GM18526 (cell line): ENCODE measurements around the gene RIPOR2.

Source experiments
- POLR2A ChIP-seq: IDR thresholded peaks from 3 replicates; pipeline ENCODE4 v1.6.1; 2011; ENCODE audit not compliant: insufficient read length; ENCODE audit errors: extremely low read depth

The RIPOR2 gene

DNA sequence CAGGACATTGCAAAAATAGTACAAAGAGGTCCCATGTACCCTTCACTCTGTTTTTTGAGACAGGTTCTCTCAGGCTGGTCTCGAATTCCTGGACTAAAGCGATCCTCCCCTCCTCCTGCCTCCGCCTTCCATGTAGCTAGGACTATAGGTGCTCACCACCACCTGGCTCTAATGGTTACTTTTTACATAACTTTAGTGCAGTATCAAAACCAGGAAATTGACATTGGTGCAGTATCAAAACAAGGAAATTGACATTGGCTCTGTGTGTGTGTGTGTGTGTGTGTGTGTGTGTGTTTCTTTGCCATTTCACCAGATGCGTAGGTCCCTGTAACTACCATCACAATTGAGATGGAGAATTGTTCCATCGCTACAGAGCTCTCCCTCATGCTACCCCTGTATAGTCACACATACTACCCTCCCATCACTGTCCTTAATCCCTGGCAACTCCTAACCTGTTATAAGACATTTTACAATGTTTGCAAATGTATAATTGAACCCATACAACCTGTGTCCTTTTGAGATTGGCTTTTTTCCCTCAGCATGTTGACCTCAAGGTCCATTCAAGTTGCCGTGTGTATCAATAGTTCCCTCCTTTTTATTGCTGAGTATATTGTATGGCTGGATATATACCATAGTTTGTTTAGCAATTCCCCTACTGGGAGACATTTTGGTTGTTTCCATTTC is 28.3 kb upstream of the RIPOR2 start:
- no peak for TF ChIP-seq POLR2A

DNA sequence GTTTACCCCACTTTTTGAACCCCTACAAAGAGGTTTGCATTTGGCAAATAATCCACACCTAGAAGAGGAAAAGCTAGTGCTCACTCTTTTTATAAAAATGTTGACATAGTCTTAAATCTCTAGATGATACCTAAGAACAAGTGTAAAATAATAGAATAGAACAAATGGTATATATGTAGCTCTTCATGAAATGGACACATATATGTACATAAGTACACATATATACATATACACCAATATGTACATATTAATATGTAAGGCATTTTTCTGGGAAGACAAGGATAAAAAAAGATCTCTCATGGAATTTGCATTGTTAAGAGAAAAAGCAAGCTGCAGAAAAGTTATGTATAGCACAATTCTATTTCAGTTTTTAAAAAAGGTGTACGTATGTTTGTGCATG is 27.6 kb upstream of the RIPOR2 start:
- TF ChIP-seq POLR2A: no peak

DNA sequence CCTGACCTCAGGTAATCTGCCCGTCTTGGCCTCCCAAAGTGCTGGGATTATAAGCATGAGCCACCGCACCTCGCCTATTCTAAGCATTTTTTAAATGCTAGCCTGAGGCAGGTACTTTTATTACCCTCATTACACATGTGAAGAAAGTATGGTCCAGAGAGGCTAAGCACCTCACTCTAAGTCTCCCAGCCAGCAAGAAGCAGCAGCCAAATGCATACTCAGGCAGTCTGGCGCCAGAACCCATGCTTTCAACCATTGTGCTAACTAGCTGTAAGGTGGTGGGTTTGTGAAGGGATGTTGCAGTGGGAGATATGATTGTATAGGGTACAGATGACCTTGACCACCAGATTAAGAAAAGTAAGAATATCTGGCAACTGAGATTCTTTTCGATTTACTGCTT is 26.1 kb upstream of the RIPOR2 start:
- no peak for TF ChIP-seq POLR2A

DNA sequence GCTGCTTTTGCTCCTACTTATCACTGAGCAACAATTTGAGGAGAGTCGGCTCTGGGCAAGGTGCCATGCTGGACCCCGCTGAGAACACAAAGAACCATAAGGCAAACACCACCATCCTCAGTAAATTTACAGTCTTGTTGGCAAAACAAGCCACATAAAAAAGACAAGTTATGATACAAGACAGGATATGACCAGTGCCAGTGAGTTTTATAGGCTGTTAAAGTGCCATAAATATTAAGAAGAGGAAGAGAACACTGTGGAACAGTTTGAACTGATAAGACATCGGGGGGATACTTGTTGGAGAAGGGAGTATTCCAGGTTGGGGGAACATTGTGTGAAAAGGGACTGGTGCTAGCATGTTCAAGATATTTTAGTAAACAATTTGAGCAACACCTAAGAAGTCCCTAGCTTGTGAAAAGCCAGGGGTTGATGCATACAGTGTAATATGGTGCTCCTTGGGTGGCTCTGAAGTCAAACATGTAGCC is 25.3 kb upstream of the RIPOR2 start:
- no peak for TF ChIP-seq POLR2A

DNA sequence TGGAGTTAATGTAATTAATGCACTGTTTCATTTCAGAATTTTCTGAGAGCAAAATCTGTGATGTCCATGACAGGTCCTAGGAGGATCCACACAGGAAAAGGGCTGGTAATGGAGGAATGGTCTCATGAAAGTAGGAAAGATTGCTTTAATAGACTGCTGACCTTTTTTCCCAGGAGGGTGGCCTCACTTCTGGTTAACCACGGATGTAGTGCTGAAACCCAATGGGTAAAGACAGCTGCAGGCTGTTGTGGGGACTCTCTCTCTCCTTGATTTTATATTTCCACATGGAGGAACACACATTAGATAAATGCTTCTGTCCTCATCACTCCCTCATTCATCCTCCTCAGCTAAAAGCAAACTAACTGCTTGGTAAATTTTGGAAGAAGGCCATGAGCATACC is 23.6 kb upstream of the RIPOR2 start:
- TF ChIP-seq POLR2A: no peak

DNA sequence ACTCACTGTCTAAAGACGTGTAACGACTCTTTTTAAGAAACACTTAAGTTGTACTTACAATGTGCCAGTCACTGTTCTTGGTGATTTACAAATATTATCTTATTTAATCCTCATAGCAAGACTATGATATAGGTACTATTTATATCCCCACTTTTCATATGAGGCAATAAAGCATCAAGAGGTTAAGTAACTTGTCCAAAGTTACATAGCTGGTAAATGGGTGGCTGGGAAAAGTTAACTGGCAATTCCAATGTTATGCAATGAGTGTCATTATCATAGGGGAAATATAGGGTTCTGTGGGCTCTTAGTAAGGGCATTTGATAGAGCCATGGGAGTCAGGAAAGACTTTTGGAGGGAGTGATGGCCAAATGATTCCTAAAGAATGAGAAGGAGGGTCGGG is 21.4 kb upstream of the RIPOR2 start:
- TF ChIP-seq POLR2A: no peak

DNA sequence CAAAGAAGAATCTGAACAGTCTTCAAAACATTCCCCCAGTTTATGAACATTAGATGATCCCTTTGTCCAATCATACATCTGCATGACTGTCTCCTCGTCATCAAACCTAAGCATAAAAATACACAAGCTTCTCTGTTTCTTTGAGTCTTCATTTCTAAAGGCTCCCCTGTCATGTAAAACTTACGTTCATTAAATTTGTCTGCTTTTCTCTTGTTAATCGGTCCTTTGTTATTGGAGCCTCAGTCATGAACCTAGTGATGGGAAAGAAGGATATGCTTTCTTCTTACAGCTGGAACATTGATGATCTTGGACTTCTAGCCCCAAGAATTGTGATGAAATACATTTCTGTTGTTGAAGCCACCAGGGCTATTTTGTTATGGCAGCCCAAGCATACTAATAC is 18.0 kb upstream of the RIPOR2 start:
- TF ChIP-seq POLR2A: no peak

DNA sequence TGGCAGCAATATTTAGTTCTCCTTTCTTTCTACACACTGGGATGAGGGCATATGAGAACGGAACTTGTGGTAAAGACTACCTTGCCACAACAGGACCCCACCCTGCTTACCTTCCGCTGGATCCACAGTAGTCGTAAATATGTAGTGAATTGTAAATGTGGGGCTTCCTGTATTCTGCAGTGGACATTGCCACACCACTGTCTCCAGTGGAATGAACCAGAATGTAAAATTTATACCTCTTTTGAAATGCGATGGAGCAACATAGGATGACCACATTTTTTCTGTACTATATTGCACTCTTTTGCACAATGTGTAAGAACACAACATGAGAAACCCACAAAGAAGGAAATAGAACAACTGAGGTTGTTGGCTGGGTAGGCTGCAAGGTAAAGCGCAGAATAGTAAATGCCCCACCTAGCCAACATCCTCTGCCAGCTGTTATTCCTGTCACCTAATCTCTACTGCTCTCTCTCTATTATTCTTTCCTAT is 16.1 kb upstream of the RIPOR2 start:
- no peak for TF ChIP-seq POLR2A

DNA sequence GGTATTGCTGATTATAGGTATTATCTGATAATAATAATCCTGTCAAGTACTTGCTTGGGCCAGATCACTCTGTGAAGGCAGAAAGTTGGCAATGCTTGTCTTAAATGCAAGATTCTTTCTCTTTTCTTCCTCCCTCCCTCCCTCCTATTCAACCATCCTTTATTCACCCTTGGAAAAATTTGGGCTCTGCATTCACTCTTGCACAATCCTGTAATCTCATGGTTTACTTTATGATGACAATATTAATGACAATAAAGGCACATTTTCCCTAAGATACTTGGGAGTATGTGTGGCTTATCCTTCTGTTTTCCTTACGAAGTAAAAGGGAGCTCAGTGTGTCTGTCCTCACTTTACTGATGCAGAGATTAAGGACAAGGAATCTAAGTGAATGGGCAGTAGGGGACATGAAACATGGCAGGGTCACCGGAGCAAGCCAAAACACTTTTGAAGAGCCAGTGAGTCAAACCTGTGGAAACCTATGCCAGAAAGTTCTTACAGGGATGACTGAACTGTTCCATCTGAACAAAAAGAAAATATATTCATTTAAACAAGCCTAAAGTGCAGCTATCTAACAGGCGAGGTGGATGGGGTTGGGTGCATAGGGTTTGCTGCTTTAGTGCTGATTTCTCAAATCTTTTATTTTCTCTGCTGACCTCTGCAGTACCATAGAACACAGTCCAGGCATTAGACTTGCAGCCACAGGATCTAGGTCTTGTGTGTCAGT is 14.6 kb upstream of the RIPOR2 start:
- TF ChIP-seq POLR2A: no peak

DNA sequence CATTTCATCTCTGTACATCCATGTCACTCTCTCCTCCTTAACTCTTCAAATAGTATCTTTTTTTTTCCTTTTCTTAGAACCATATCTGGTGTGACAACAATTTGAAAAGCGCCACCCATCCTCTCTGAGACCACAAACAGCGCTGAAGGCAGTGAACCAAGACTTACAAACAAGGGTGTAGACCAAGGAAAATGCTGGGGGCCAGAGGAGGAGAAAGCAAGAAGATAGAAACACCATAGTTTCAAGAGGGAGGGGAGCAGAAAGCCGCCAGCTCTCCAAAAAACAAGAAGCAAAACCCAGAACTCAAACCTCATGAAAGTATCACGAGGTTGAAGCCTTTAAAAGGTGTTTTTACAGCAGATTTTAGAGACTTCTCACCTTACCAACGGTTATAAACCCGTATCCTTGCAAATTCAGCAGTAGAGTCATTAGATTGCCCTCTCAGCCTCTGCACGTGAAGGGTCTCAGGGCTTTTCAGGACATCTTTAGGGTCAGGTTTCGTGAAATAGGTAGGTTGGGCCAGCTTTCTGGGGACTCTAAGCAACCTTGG is 13.3 kb upstream of the RIPOR2 start:
- TF ChIP-seq POLR2A: no peak

DNA sequence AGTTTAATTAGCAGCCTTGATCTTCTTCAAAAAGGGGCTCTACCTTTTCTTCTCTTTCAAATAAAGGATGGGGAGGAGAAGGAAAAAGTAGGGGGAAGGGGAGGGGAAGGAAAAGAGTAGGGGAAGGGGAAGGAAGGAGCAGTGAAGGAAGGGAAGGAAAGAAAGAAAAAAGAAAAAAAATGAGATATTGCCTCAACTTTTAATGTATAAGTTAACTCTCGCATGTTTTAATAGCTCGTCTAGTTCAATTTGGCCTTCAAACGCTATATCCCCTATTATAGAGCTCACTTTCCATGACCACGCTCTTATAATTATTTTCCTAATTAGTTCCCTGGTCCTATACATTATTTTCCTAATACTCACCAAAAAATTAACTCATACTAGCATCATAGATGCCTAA is 11.9 kb upstream of the RIPOR2 start:
- no peak for TF ChIP-seq POLR2A

DNA sequence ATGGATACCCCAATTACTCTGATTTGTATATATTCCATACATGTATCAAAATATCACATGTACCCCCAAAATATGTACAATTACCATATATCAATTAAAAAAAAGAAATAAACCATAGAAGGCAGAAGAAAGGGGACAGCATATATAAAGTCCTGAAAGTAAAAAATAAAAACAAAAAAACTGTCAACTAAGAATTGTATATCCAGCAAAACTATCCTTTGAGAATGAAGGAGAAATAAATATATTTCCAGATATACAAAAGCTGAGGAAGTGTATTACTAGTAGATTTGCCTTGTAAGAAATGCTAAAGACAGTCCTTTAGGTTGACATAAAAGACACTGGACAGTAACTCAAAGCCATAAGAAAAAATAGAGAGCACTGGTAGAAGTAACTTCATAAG is 9.3 kb upstream of the RIPOR2 start:
- no peak for TF ChIP-seq POLR2A

DNA sequence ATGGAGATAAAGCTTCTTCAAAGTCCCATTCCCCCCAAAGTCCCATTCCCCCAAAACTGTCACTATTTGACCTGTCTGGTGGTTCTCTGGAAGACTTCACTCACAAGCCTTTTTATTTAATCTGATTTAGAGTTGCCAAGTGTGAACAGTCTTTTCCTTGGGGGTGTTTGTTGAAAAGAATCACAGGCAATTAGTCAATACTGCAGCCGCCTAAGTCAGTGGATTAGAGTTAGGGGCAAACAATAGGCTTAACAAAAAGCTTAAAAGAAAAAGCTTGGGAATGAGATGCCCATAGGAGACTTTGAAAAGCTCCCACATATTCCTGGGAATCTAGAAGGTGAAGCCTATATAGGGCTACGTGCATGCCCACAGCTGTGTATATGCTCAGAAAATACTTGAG is 8.0 kb upstream of the RIPOR2 start:
- TF ChIP-seq POLR2A: no peak

DNA sequence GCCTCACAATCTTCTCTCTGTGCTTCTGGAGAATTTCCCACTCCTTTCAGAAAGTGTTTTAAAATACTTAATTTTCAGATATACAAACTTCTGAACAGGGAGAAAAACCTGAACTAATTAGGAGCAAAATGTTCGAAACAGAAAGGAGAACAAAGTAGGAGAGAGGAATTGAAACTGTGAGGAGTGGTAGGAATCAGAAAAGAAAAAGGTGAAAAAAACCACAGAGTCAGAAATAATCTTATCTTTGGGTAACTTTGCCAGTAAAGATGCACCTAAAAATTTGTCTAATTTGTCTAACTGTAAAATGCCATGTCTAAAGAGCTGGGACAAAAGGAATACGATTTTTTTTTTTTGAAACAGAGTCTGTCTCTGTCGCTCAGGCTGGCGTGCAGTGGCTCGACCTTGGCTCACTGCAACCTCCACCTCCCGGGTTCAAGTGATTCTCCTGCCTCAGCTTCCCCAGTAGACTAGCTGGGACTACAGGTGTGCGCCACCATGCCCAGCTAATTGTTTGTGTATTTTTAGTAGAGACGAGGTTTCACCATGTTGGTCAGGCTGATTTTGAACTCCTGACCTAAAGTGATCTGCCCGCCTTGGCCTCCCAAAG is 4.7 kb upstream of the RIPOR2 start:
- no peak for TF ChIP-seq POLR2A

DNA sequence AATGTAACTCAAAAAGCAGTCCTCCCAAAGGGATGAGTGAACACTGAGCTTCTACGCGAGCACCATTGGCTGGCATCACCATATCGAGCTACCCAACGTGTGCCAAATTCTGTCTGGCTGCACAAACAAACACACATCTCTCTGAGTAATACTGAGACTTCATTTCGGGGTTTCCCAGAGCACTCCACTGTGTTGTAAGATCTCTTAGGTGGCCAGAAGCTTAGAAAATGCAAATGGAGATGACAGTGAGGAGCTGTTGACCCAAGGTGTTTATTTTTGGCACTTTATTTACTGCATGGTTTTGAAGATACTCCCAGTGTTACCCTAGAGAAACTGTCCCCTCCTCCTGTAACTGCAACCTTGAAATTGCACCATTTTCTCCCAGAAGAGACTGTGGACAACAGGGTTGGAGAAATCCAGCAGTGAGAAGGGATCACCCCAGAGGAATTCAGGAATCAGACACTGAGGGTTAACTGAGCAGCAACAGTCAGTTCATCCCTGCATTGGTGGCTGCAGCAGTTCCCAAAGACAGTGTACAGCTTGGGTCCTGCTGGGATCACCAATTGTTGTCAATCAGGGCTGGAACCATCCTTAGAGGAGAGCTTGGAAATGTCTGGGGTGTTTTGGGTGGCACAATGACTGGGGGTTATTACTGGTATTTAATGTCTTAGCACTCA is 1.0 kb upstream of the RIPOR2 start:
- no peak for TF ChIP-seq POLR2A

DNA sequence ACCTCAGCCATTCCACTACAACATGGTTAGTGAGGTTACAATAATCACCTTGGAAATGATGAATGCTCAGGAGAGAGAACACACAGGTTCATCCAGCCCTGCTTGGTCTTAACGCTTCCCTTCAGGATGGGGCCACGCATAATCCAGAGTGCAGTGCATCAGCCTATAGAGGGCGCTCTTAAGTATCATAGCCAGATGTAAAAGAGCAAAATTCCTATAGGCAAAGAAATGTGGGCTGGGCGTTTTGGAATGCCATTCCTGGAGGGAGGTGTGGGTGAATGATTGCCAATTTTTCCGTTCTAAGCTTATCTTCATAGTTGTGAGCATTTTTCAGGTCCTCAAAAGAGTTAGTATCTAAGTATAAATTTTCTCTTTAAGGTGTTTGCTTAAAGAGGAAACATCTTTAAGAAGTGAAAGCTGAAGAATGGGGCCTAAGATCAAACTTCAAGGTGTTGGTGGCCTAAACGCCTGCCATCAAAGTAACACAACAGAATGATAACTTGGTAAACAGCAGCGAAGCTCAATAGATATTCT is 1.8 kb downstream of the RIPOR2 start:
- TF ChIP-seq POLR2A: no peak

DNA sequence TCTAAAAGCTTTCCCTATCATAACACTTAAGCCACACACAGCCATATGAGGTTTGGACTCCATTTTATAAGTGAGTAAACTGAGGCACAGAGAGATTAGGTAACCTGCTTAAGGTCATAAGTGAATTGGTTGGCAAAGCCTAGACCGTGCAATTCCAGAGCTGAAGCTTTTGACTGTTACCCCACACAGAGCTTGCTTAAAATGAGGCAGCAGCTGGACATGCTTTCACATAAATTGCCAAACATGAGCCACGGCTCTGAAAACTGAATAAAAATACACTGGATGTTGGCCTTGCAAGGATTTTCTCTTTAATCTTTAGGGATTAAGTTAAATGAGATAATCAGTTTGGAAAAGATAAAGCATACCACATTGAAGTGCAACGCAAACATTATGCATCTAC is 2.5 kb downstream of the RIPOR2 start:
- TF ChIP-seq POLR2A: no peak
